Measurements from ENCODE around the gene TTYH2.
"Not testable (repeated sequence)": the region's sequence is repeated elsewhere in the genome, so short reads cannot be mapped to it uniquely, and the experiment has no call there.

Gene TTYH2

DNA sequence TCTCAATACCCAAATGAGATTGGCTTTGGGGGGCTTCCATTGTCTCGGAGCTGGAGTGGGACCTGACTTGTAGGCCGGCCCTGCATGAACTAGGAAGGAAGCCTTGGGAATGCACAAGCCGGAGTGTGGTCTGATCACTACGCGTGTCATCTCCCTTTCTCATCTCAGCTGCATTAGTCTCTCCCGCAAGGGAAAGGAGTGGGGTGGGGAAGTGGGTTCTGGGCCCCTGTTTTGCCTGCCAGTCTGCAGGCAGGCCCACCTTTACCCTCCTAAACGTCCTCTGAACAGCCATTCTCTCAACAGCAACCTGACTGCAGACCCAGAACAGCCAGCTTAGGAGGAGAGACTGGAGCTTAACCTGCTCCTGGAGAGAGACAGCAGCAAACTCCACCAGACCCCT, 49.2 kb downstream of the TTYH2 start:
- DNase-seq (ENCODE audit: low read depth in 2 of 2), result no peak

DNA sequence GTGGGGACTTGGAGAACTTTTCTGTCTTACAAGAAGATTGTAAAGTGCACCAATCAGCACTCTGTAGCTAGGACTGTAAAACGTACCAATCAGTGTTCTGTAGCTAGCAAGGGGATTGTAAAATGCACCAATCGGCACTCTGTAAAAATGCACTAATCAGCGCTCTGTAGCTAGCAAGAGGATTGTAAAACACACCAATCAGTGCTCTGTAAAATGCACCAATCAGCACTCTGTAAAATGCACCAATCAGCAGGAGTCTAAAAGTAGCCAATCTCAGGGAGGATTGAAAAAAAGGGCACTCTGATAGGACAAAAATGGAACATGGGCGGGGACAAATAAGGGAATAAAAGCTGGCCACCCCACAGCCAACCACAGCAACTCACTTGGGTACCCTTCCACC, 53.7 kb downstream of the TTYH2 start:
- DNase-seq (ENCODE audit: low read depth in 2 of 2), result not testable (repeated sequence)

DNA sequence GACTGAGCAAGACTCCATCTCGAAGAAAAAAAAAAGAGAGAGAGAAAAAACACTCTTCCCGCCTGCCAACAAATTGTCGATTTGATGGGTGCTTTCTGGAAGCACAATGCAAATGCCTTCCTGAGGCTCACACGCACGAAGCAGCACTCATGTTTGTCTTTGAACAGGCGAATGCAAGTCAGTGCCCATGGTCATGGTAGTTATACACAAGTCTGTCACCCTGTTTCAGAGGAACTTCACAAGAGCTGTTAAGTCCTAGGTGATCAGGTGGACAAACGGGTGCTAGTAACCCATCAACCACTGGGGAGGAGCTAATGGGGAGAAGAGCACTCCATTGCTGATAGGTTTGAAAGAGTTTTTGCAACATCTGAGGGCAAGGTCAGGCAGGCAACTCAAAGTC, 54.2 kb downstream of the TTYH2 start:
- DNase-seq (ENCODE audit: low read depth in 2 of 2), result no peak

DNA sequence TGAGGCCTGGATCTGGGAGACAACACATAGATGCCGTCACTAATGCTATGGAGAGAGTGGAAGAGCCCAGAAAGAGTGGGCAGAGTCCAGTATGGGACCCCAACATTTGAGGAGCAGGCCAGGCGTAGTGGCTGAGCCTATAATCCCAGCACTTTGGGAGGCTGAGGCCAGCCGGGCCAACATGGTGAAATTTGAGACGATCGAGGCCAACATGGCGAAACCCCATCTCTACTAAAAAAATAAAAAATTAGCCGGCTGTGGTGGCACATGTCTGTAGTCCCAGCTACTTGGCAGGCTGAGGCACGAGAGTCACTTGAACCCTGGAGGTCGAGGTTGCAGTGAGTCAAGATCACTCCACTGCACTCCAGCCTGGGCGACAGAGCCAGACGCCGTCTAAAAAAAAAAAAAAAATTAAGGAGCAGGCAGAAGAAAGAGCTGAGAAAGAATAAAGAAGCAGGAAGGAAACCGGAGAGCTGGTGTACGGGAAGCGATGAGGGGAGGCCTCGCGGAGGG, 54.7 kb downstream of the TTYH2 start:
- no peak for DNase-seq (ENCODE audit: low read depth in 2 of 2)

DNA sequence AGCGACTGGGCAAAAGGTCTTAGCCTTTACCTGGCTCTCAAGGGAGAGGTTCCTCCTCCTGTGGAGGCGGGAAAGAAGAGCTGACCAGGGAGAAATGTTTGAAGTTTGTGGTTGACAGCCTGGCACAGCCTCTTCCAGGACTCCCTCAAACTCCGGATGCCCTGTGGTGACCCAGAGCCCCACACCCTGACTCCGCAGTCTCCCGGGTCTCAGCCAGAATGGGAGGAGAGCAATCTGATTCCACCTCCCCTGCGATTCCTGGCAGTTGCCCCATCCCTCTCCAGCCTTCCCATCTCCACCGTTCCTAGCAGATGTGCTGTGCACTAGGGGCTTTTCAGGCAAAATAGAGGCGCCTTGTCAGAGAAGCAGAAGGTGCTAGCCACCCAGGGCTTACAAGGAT, 55.2 kb downstream of the TTYH2 start:
- DNase-seq (ENCODE audit: low read depth in 2 of 2), result no peak

DNA sequence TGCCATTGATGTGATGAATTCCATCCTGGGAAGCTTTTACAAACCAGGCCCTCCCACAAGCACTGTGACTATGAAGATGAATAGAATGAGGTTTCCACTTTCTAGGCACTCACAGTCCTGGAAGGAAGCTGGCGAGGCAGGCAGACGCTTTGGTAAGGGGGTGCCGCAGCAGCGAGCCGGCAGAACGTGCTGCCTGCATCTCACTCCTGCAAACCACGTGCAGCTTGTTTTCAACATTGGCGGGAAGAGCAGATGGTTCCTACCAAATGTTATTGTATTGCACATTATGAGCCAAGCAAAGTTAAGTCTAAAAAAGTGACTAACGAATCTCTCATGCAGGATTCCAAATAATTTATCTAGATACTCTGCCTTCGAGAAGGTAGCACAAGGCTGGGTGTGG, 57.0 kb downstream of the TTYH2 start:
- no peak for DNase-seq (ENCODE audit: low read depth in 2 of 2)

DNA sequence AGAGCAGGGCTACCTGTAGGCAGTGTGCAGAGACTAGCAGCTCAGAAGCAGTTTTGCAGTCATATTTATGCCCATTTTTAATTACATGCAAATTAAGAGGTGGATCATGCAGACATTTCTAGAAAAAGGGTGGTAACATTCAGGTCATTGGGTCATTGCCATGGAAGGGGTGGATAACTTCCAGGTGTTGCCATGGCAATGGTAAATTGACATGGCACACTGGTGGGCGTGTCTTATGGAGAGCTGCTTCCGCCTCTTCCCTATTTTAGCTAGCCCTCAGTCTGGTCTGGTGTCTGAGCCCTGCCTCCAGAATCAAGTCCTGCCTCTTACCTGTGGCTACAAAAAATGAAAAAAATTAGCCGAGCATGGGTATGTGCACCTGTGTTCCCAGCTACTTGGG, 57.9 kb downstream of the TTYH2 start:
- no peak for DNase-seq (ENCODE audit: low read depth in 2 of 2)

DNA sequence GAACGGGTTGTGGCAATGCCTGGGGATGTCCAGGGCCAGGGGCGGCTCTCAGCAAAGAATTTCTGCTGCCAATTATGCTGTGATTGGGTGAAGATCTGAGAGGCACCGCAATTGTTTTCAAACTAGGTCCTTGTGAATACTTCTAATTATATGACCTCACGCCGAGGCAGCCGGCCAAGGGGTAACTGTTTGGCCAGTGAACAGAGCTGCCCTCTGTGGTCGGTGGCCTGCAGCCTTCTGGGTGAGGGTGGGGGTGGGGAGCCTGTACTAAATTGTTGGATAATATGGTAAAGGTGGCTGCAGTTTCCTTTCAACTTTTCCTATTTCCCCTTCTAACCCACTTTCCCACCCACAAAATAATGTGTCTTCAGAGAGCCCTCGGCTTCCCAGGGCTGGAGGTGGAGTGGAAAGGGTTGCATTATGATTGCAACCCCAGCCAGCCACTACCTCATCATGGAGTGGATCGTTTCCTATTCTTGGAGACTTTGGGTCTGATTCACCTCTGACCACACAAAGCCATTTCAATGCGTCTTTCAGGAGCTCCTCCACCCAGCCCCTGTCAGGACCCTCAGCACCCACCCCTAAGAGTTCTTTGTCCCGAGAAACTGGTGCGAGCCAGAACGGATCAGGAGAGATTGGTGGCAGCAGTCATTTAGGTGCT, 58.7 kb downstream of the TTYH2 start:
- no peak for DNase-seq (ENCODE audit: low read depth in 2 of 2)

DNA sequence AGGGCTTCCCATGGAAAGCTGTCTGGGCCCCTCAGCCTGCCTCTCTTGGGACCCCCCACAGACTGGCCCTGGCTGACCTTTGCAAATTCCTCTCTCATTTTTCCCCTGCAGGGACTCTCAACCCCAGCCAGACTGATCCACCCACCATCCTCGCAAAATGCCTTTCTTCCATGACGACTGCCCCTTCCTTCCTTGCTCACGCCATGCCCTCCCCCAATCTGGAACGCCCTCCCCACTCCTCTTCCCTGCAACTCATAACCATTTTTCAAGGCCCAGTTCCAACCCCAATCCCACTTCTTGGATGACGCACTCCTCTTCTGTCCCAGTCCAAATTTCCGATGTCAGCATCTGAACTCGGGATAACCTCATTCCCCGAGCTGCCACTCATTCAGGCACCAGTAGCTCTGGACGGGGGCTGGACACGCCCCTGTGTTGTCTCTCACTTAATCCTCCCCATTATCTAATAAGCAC, 59.4 kb downstream of the TTYH2 start:
- no peak for DNase-seq (ENCODE audit: low read depth in 2 of 2)

DNA sequence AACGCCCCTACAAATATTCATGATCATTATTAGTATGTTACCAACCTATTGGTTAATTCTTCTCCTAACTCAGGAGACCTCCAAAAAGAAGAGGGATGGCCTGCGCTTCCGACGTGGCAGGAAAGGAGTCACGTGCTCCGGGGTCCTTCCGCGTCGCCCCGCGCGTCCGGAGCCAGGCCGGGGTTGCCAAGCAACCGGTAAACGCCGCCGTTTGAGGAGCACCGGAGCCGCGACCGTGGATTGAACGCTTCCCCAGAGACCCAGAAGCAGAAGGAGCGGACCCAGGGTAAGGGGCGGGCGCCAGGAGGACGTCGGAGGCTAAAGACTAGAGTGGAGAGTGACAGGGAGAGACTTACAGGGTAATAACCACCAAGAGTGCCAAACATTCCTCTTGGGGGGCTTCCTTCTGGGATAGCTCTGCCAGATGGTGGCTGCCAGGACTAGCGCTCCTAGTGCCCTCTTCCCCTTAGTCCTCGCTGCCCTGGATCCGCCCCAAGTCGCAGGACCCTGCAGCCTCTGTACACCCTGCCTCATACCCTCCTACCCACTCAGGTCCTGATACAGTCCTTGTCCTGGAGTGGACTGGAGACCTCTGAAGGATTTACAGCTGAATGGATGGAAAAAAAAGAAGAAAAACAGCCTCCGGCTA, 60.8 kb downstream of the TTYH2 start, which contains the start of gene DNAI2:
TSS of gene DNAI2 (plus strand) at position 175 of the 649 bp plus-strand sequence. CDS start 7,584 bp downstream, outside the sequence.
- no peak for DNase-seq (ENCODE audit: low read depth in 2 of 2)

DNA sequence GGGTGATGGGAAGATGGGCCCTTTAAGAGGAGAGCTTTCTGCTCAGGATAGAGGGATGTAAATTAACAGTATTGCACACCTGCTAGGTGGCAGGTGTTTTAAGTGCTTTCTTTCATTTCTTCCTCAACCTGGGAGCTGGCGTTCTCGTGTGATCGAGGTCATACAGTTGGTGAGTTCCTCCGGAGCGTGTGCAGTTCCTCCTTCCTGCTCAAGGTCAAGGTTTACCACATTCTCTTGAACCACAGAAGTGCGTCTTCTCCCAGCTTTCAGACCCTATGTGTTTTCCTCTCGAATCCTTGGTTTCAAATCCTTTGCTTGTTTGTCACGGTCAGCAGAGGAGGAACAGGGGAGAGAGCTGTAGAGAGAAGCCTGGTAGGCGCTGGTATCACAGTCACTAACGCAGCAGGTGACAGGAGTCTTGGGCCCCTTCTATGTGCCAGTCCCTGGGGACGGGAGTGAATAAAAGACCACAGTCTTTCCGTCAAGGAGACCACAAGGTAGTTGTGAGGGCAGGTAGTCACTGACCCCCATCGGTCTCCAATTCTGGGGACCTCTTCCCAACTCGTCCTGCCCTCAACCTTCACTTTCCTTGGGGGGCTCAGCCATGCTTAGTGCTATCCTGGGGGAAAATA, 61.5 kb downstream of the TTYH2 start:
- DNase-seq (ENCODE audit: low read depth in 2 of 2), result no peak

DNA sequence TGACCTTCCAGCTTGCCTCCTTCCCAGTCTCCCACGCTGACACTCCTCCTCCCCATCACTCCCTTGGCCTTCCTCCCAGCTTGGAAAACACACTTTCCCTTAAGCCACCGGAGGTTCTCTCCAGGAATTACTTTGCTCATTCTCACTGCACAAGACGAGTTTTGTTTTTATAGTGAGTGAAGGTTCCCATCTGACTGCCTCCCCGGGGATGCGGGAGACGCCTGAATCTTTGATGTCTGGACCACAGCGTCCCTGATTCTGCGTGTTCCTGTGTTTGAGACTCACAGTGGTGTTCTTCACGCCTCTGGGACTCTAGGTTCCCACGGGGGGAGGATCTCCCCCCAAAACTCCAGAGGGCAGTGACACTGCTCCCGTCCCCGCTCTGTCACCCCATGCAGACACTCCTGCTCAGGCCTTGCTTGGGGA, 62.7 kb downstream of the TTYH2 start:
- DNase-seq (ENCODE audit: low read depth in 2 of 2), result no peak

DNA sequence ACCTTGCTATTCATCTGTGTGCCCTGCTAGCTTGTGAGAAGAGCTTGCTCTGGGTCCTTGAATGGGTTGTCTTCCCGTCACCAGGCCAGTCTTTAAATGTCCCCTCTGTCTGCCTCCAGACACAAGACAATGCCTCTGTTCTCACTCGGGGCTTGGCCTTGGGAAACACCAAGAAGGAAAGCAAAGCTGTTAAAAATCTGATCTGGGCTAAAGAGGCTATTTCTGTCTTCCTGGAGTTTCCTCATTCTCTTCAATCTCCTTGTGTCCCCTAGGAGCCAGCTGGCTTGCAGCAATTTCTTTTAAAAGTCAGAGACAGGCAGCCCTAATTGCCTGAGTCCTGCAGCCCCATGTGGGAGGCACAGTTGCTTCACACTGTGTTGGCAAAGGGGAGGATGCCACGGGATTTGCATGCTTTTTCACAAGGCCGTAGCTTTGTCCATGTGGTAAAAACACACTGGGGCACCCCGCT, 63.2 kb downstream of the TTYH2 start:
- DNase-seq (ENCODE audit: low read depth in 2 of 2), result no peak

DNA sequence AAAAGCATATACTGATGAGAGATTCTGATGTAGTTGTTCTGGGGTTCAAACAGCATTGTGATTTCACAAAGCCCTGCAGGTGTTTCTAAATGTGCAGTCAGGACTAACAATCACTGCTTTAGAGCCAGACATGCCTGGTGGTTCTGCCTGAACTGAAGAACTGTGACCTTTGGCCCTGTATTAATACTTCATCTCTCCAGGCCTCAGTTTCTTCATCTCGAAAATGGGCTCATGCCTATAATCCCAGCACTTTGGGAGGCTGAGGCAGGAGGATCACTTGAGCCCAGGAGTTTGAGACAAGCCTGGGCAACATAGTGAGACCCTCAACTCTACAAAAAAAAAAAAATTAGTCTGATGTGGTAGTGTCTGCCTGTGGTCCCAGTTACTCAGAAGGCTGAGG, 64.6 kb downstream of the TTYH2 start:
- no peak for DNase-seq (ENCODE audit: low read depth in 2 of 2)

DNA sequence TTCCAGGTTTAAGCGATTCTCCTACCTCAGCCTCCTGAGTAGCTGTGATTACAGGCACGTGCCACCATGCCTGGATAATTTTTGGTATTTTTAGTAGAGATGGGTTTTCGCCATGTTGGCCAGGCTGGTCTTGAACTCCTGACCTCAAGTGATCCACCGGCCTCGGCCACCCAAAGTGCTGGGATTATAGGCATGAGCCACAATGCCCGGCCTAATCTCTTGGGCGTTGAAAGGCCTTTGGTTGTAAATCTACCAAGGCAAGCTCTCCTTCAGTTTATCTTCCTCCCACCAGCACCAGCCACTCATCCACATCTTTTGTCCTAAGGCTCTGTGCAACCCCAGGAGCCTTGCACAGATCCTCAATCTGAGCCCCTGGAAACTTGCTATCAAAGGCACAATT, 66.2 kb downstream of the TTYH2 start:
- not testable (repeated sequence) for DNase-seq (ENCODE audit: low read depth in 2 of 2)

DNA sequence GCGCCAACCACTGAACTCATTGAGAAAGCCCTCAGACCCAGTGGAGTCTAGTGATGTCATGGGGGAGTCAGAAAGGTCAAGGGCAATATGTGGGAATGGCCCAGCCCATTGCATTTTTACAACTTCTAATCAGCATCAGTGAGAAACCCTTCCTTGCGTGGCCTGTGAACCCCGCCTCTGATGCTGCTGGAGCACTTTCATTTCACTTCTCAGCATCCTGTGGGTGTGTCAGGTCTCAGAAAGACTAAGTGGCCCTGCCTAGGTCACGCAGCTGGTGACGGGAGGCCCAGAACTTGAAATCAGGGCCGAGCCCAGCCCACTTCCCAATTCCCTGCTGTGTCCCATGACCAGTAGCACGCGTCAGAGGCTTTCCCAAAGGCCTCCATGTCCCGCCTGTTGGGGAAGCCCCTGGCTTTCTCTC, 66.7 kb downstream of the TTYH2 start:
- peak; percentile 23 to 24 for DNase-seq (ENCODE audit: low read depth in 2 of 2)

DNA sequence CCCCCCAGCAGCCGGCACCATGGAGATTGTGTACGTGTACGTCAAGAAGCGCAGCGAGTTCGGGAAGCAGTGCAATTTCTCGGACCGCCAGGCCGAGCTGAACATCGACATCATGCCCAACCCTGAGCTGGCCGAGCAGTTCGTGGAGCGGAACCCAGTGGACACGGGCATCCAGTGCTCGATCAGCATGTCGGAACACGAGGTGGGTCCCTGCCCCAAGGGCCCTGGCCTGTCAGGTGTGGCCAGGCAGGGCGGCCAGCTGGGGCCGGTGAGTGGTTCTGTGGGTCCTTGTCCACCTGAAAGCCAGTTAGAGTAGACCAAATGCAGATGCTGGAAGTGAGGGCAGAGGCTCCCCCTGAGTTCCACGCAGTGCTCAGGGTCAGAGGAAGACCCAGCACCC, 68.4 kb downstream of the TTYH2 start:
- DNase-seq (ENCODE audit: low read depth in 2 of 2), result no peak

DNA sequence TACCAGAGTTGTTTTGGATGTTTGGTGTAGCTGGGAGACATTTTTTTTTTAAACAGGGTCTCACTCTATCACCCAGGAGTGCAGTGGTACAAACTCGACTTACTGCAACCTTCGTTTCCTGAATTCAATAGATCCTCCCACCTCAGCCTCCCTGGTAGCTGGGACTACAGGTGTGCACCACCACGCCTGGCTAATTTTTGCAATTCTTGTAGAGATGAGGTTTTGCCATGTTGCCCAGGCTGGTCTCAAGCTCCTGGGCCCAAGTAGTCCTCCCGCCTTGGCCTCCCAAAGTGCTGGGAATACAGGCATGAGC, 68.9 kb downstream of the TTYH2 start:
- not testable (repeated sequence) for DNase-seq (ENCODE audit: low read depth in 2 of 2)

DNA sequence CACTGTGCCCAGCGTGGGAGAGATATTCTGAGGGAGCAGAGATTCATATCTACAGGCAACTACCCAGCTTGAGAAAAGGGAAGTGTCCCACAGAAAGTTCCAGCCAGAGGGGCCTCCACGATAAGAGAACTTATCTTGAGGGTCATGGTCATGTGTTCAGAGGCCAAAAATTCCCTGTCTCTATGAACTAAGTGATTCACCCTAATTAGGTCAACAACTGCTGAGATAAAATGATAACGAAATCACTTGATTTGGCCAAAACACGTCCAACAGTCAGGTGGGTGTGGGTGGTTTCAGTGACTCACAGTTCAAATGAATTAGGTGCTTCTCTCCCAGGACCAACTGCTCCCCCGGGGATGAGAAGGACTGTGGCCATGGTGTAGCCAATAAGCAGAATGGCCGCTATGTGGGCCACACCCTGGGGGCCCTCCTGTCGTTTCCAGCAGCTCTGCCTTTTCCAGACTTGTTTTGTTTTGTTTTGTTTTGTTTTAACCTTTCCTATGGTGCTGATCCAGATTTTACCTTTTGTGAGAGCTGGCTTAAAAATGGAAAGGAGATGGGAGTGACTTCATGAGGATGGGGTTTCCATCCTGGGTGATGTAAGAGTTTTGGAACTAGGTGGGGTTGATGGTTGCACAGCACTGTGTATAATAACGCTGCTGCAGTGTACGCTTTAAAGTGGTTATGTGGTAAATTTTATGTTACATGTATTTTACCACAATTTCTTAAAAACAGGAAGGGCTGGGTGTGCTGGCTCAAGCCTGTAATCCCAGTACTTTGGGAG, 69.4 kb downstream of the TTYH2 start:
- no peak for DNase-seq (ENCODE audit: low read depth in 2 of 2)

DNA sequence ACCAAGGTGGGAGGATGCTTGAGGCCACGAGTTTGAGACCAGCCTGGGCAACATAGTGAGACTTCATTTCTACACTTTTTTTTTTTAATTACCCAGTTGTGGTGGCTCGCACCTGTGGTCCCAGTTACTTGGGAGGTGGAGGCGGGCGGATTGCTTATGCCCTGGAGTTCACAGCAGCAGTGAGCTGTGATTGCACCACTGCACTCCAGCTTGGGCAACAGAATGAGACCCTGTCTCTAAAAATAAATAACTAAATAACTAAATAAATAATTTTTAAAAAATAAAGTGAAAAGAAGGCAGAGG, 70.0 kb downstream of the TTYH2 start:
- DNase-seq (ENCODE audit: low read depth in 2 of 2), result no peak

DNA sequence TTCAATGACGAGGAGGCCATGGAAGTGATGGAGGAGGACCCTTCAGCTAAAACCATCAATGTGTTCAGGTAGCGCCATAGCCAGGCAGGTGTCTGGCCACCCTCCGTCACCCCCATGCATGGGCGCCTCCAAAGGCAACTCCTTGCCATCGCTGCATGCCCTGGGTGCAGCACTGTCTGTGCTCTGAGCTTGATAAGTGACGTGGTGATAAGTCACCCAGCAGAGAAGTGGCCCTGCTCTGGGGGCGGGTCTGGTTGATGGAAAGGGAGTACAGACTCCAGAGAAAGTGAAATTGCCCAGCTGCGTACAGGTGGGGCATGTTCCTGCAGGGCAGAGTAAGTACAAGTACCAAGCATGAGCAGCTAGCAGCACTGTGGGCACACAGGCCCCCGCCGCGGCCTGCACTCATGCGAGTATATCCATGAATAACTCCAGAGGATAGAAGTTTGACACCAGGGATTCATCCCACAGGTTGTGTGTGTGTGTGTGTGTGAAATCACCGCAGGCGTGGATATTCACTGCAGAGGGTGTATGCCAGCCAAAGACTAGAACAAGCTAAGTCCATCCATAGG, 73.7 kb downstream of the TTYH2 start:
- DNase-seq (ENCODE audit: low read depth in 2 of 2), result no peak

DNA sequence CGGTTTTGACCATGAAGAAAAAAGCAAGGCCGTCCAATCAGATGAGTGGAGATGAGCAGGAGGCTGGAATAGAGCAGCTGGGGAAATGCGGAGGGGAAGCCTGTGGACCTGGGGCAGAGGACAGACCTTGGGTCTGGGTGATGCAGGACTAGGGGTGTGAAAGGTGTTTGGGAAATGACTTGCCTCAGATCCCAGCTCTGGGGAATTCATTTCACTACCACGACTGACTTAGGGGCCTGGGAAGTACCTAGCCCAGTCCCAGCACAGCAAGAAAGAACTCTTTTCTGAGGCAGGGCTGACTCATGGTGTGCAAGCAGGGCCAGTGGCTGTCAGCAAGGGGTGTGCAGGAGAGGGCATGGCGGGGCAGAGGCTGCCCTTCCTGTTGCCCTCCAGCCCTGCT, 75.4 kb downstream of the TTYH2 start:
- no peak for DNase-seq (ENCODE audit: low read depth in 2 of 2)
